ENCODE results near the gene SCGB2B2. TPM values are rescaled to one million over a fixed set of nuclear protein-coding genes. Genes with fewer than 3 reads are reported as not detected.

Gene SCGB2B2
- total RNA-seq, 1 experiment from 2014 or later = 0.59 TPM

DNA sequence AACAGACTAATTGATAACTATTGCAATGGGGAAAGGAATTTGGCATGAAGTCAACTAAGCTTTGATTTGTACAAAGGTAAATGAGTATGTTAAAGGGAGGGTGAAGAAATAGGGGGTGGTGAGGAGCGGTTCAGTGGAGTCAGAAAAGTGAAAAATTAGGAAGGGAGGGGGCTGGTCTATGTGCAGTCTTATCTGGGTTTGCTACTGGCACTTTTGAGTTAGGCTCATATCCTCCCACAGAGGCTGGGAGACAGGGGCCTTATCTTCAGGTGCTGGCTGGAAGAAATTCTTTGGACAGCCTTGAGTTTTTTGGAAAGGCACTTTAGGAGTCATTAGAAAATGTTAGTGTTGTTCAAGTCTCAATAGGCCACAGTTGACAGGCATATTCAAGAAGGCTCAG, 11.6 kb upstream of the SCGB2B2 start:
- DNase-seq (ENCODE audit: low read depth, low spot score) = no peak
- ChIA-PET CTCF (no interaction called here), POLR2A (no interaction called here)
- in situ Hi-C loops (cut with HindIII; ENCODE audit: low pct_unique_long_range_greater_than_20kb, low sequenced_read_pairs) (loop anchor here (5.0 kb wide), 1 partner anchor 49 kb away; no protein-coding TSS in a partner anchor), intact Hi-C loops (cut with micrococcal nuclease; ENCODE audit: unreplicated experiment) (no loop called here)
- Histone ChIP-seq H3K9me3 (ENCODE audit: control insufficient read depth, insufficient read depth, low read depth, low read length) (peaks cover 36% of the 10 kb centered on the region), H3K4me3 (ENCODE audit: low read depth in 2 of 2, low read length in 2 of 2) (no peak overlapping the region), H3K36me3 (ENCODE audit: control insufficient read depth, insufficient read depth, low read length) (peaks cover 3% of the 10 kb centered on the region; the same call in 1 of the 2 replicates), H3K27me3 (ENCODE audit: control insufficient read depth, insufficient read depth, low read length) (no peaks in the 10 kb centered on the region), H3K4me1 (ENCODE audit: control insufficient read depth, insufficient read depth, low read length) (no peaks in the 10 kb centered on the region), H3K27ac (ENCODE audit: low read length) (no peak overlapping the region)
- ATAC-seq = no peak
- TF ChIP-seq TCF7L2 (IDR thresholded peaks at IDR 0.05; ENCODE audit: low read depth, low read length) = no peak
- no peak for TF ChIP-seq REST (IDR thresholded peaks at IDR 0.05; ENCODE audit: insufficient read depth in 1 of 2, low read depth in 2 of 2, low read length in 1 of 2)
- no peak for TF ChIP-seq SIN3A (IDR thresholded peaks at IDR 0.05; ENCODE audit: borderline replicate concordance, insufficient read depth, low read depth, low read length)
- no peak for TF ChIP-seq POLR2AphosphoS5 (IDR thresholded peaks at IDR 0.05; ENCODE audit: low read depth, low read length)
- TF ChIP-seq, protein P1, sequence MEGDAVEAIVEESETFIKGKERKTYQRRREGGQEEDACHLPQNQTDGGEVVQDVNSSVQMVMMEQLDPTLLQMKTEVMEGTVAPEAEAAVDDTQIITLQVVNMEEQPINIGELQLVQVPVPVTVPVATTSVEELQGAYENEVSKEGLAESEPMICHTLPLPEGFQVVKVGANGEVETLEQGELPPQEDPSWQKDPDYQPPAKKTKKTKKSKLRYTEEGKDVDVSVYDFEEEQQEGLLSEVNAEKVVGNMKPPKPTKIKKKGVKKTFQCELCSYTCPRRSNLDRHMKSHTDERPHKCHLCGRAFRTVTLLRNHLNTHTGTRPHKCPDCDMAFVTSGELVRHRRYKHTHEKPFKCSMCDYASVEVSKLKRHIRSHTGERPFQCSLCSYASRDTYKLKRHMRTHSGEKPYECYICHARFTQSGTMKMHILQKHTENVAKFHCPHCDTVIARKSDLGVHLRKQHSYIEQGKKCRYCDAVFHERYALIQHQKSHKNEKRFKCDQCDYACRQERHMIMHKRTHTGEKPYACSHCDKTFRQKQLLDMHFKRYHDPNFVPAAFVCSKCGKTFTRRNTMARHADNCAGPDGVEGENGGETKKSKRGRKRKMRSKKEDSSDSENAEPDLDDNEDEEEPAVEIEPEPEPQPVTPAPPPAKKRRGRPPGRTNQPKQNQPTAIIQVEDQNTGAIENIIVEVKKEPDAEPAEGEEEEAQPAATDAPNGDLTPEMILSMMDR (IDR thresholded peaks at IDR 0.05) = no peak
- BruUV-seq (replicated peaks) = no TSS peak

DNA sequence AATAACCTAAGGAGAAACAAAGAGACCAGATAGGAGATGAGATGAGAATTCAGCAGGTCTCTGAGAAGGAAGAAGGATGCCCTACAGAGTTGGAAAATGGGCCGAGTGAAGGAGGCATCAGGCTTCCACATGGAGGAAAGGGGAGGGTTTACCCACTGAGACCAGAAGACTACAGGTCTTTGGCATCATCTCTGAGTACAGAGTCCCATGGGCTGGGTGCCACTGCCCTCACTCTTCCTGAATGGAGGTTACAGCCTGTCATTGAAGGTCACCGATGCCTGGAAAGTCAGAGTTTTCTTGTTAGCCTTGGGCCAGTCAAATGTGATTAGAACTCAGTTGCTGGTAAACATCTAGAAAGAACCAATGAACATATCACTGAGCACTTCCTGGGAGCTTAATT, 10.4 kb upstream of the SCGB2B2 start:
- Histone ChIP-seq H3K4me3 (ENCODE audit: low read depth in 2 of 2, low read length in 2 of 2) (no peak overlapping the region), H3K9me3 (ENCODE audit: control insufficient read depth, insufficient read depth, low read depth, low read length) (peaks cover 49% of the 10 kb centered on the region), H3K4me1 (ENCODE audit: control insufficient read depth, insufficient read depth, low read length) (no peaks in the 10 kb centered on the region), H3K27me3 (ENCODE audit: control insufficient read depth, insufficient read depth, low read length) (no peaks in the 10 kb centered on the region), H3K27ac (ENCODE audit: low read length) (no peak overlapping the region), H3K36me3 (ENCODE audit: control insufficient read depth, insufficient read depth, low read length) (peaks cover 10% of the 10 kb centered on the region; the same call in 1 of the 2 replicates)
- no TSS peak for BruUV-seq (replicated peaks)
- CTCF ChIA-PET = no interaction called here
- intact Hi-C loops (cut with micrococcal nuclease; ENCODE audit: unreplicated experiment) = no loop called here
- TF ChIP-seq TCF7L2 (IDR thresholded peaks at IDR 0.05; ENCODE audit: low read depth, low read length) (no peak), REST (IDR thresholded peaks at IDR 0.05; ENCODE audit: insufficient read depth in 1 of 2, low read depth in 2 of 2, low read length in 1 of 2) (no peak), POLR2AphosphoS5 (IDR thresholded peaks at IDR 0.05; ENCODE audit: low read depth, low read length) (no peak), SIN3A (IDR thresholded peaks at IDR 0.05; ENCODE audit: borderline replicate concordance, insufficient read depth, low read depth, low read length) (no peak)
- TF ChIP-seq, protein P1 (IDR thresholded peaks at IDR 0.05) = no peak
- POLR2A ChIA-PET = interaction anchor here (0.6 kb wide), 1 partner anchor 276 kb away, joined by 21 read pairs; no protein-coding TSS in a partner anchor
- no peak for DNase-seq (ENCODE audit: low read depth, low spot score)
- no peak for ATAC-seq
- in situ Hi-C loops (cut with HindIII; ENCODE audit: low pct_unique_long_range_greater_than_20kb, low sequenced_read_pairs) = loop anchor here (5.0 kb wide), 1 partner anchor 50 kb away; no protein-coding TSS in a partner anchor

Measured in Panc1 (cell line).